H1 (cell line): ENCODE measurements around the gene NTNG2. TPM values are rescaled to one million over a fixed set of nuclear protein-coding genes. Genes with fewer than 3 reads are reported as not detected.

Experiments
- CTCF ChIA-PET: fragments of 300-600 bp; sonication (Branson Sonifier 250); formaldehyde crosslinking; loops from one replicate; lab custom pipeline; 2021; ENCODE audit not compliant: partially characterized antibody; lab: Charles Lee
- POLR2A ChIA-PET: fragments of 300-600 bp; sonication (Branson Sonifier 250); formaldehyde crosslinking; loops from one replicate; lab custom pipeline; 2021; ENCODE audit warnings: inconsistent platforms; ENCODE audit not compliant: partially characterized antibody; lab: Charles Lee
- DNase-seq, 2 experiments: peaks; one replicate each; pipeline versions ENCODE4 v3.0.0 to v3.0.0-alpha.2; 2010 to 2022; ENCODE audit warnings: low spot score in 2 of 2, low read depth in 1 of 2, mixed read lengths in 1 of 2
- FAIRE-seq: peaks from 2 replicates; lab custom pipeline; 2011; peaks lifted over from hg19 to GRCh38; lab: Jason Lieb, UNC
- H2AFZ ChIP-seq: 2 replicates; pipeline ENCODE4 v1.8.1; 2012; ENCODE audit warnings: low read length, inconsistent platforms
- H2AK5ac ChIP-seq: 2 replicates; pipeline ENCODE4 v1.6.1; 2013; ENCODE audit warnings: low read depth, low read length
- H2BK120ac ChIP-seq: replicated peaks from 2 replicates; pipeline ENCODE3; 2013; ENCODE audit warnings: low read depth, low read length, inconsistent platforms
- H2BK12ac ChIP-seq: 2 replicates; pipeline ENCODE4 v1.6.1; 2013; ENCODE audit warnings: low read depth, low read length
- H2BK15ac ChIP-seq: 2 replicates; pipeline ENCODE4 v1.6.1; 2013; ENCODE audit warnings: low read length
- H2BK20ac ChIP-seq: 2 replicates; pipeline ENCODE4 v1.6.1; 2013; ENCODE audit warnings: low read length
- H2BK5ac ChIP-seq: 2 replicates; pipeline ENCODE4 v1.6.1; 2013; ENCODE audit warnings: low read depth, low read length
- H3K14ac ChIP-seq: 2 replicates; pipeline ENCODE4 v1.6.1; 2013; ENCODE audit warnings: inconsistent platforms; ENCODE audit not compliant: insufficient read length
- H3K18ac ChIP-seq: 2 replicates; pipeline ENCODE4 v1.6.1; 2013; ENCODE audit warnings: low read length; ENCODE audit errors: extremely low read depth
- H3K23ac ChIP-seq: 2 replicates; pipeline ENCODE4 v1.6.1; 2013; ENCODE audit warnings: inconsistent platforms; ENCODE audit not compliant: insufficient read length
- H3K23me2 ChIP-seq: 2 replicates; pipeline ENCODE4 v1.6.1; 2013; ENCODE audit warnings: low read depth, low read length
- H3K27ac ChIP-seq: 2 replicates; pipeline ENCODE4 v1.6.1; 2011; ENCODE audit warnings: low read depth, low read length, inconsistent platforms
- H3K27me3 ChIP-seq, 4 experiments: replicated peaks in 1 of 4; 1 replicate in 1 of 4; 2 replicates in 3 of 4; pipeline versions ENCODE4 v1.6.1 to v1.8.1; 2011 to 2013; ENCODE audit warnings: low read length in 3 of 4, mild to moderate bottlenecking in 3 of 4, inconsistent platforms in 2 of 4, mixed read lengths in 2 of 4, moderate library complexity in 1 of 4; ENCODE audit not compliant: control insufficient read depth in 3 of 4, insufficient read depth in 3 of 4; ENCODE audit errors: extremely low read depth in 1 of 4
- H3K36me3 ChIP-seq, 4 experiments: 2 replicates each; pipeline versions ENCODE4 v1.6.1 to v1.8.1; 2011 to 2013; ENCODE audit warnings: mild to moderate bottlenecking in 4 of 4, low read length in 3 of 4, moderate library complexity in 2 of 4, control low read depth in 1 of 4, inconsistent platforms in 1 of 4; ENCODE audit not compliant: insufficient read depth in 4 of 4, control insufficient read depth in 2 of 4
- H3K4ac ChIP-seq: replicated peaks from 2 replicates; pipeline ENCODE3; 2013; ENCODE audit warnings: low read length, low read depth, mixed read lengths, inconsistent platforms; ENCODE audit not compliant: insufficient read length
- H3K4me1 ChIP-seq, 4 experiments: replicated peaks in 1 of 4; 1 replicate in 1 of 4; 2 replicates in 3 of 4; pipeline versions ENCODE4 v1.6.1 to v1.8.1; 2011 to 2013; ENCODE audit warnings: low read length in 3 of 4, inconsistent platforms in 2 of 4, mixed read lengths in 1 of 4; ENCODE audit not compliant: insufficient read depth in 4 of 4, control insufficient read depth in 3 of 4
- H3K4me2 ChIP-seq, 2 experiments: 2 replicates each; pipeline versions ENCODE4 v1.6.1 to v1.8.1; 2011 to 2013; ENCODE audit warnings: low read depth in 2 of 2, low read length in 2 of 2, control low read depth in 1 of 2, inconsistent platforms in 1 of 2, mild to moderate bottlenecking in 1 of 2; ENCODE audit not compliant: insufficient read depth in 1 of 2
- H3K4me3 ChIP-seq, 4 experiments: fragments of 200-600, 300-600 bp in 1 of 4; sonication (generic), shearing (Covaris generic), sonication (Bioruptor Twin) in 1 of 4; 2 replicates each; pipeline versions ENCODE4 v1.5.1 to v1.8.1; 2011 to 2016; ENCODE audit warnings: low read length in 4 of 4, low read depth in 3 of 4, control low read depth in 2 of 4, inconsistent platforms in 2 of 4, mild to moderate bottlenecking in 2 of 4, mixed read lengths in 1 of 4, moderate library complexity in 1 of 4; ENCODE audit not compliant: insufficient read depth in 2 of 4; ENCODE audit errors: extremely low read depth in 1 of 4
- H3K56ac ChIP-seq: replicated peaks from 2 replicates; pipeline ENCODE3; 2013; ENCODE audit warnings: low read depth, mild to moderate bottlenecking, mixed read lengths, low read length, inconsistent platforms; ENCODE audit not compliant: insufficient read length
- H3K79me1 ChIP-seq: 2 replicates; pipeline ENCODE4 v1.6.1; 2013; ENCODE audit warnings: low read depth, low read length, control low read depth
- H3K79me2 ChIP-seq, 2 experiments: 2 replicates each; pipeline versions ENCODE4 v1.6.1 to v1.8.1; 2012 to 2013; ENCODE audit warnings: low read length in 2 of 2, mild to moderate bottlenecking in 2 of 2, inconsistent platforms in 1 of 2; ENCODE audit not compliant: insufficient read depth in 2 of 2, control insufficient read depth in 1 of 2
- H3K9ac ChIP-seq, 4 experiments: replicated peaks in 1 of 4; 1 replicate in 1 of 4; 2 replicates in 3 of 4; pipeline versions ENCODE4 v1.6.1 to v1.8.1; 2011 to 2013; ENCODE audit warnings: low read depth in 3 of 4, low read length in 3 of 4, control low read depth in 2 of 4, mild to moderate bottlenecking in 2 of 4, moderate library complexity in 2 of 4, inconsistent platforms in 1 of 4; ENCODE audit errors: extremely low read depth in 1 of 4
- H3K9me3 ChIP-seq, 2 experiments: 2 replicates each; pipeline versions ENCODE4 v1.6.1 to v1.8.1; 2012 to 2013; ENCODE audit warnings: mild to moderate bottlenecking in 2 of 2, moderate library complexity in 2 of 2, control low read depth in 1 of 2, inconsistent platforms in 1 of 2, low read depth in 1 of 2, low read length in 1 of 2, mixed read lengths in 1 of 2; ENCODE audit not compliant: insufficient read depth in 2 of 2
- H4K20me1 ChIP-seq, 2 experiments: replicated peaks in 1 of 2; 2 replicates each; pipeline versions ENCODE3 to v1.8.1; 2011 to 2013; ENCODE audit warnings: inconsistent platforms in 2 of 2, low read length in 2 of 2, mild to moderate bottlenecking in 1 of 2; ENCODE audit not compliant: insufficient read depth in 2 of 2, control insufficient read depth in 1 of 2
- H4K5ac ChIP-seq: 2 replicates; pipeline ENCODE4 v1.6.1; 2013; ENCODE audit warnings: low read length, low read depth, mixed read lengths, inconsistent platforms; ENCODE audit not compliant: insufficient read length
- H4K8ac ChIP-seq: 2 replicates; pipeline ENCODE4 v1.8.0; 2013; ENCODE audit warnings: mild to moderate bottlenecking, moderate library complexity, low read length, inconsistent platforms; ENCODE audit not compliant: insufficient read depth; ENCODE audit errors: extremely low read depth
- H4K91ac ChIP-seq: replicated peaks from 2 replicates; pipeline ENCODE3; 2013; ENCODE audit warnings: low read length, mixed read lengths, inconsistent platforms; ENCODE audit not compliant: insufficient read length
- ASH2L ChIP-seq: fragments of 200-600, 300-600 bp; sonication (generic); IDR thresholded peaks from one replicate; pipeline ENCODE4 v1.7.1; 2017; ENCODE audit warnings: low read length
- CTBP2 ChIP-seq: IDR thresholded peaks from 2 replicates; pipeline ENCODE4 v1.7.0; 2011; ENCODE audit warnings: borderline replicate concordance, mild to moderate bottlenecking, moderate library complexity, mixed read lengths, low read length; ENCODE audit not compliant: insufficient read depth, insufficient read length
- GTF2F1 ChIP-seq: IDR thresholded peaks from 2 replicates; pipeline ENCODE4 v1.6.1; 2012; ENCODE audit warnings: low read depth, low read length, improper control_type of control experiment, borderline replicate concordance
- KDM4A ChIP-seq: IDR thresholded peaks from one replicate; pipeline ENCODE4 v1.7.1; 2012; ENCODE audit warnings: low read depth, mild to moderate bottlenecking, moderate library complexity, low read length, inconsistent platforms; ENCODE audit not compliant: severe bottlenecking
- SIN3A ChIP-seq, 2 experiments: IDR thresholded peaks in 1 of 2; conservative IDR thresholded peaks in 1 of 2; 2 replicates each; pipeline ENCODE4 v1.6.1; 2011 to 2012; ENCODE audit warnings: low read length in 2 of 2, improper control_type of control experiment in 1 of 2, low read depth in 1 of 2, mild to moderate bottlenecking in 1 of 2
- SP4 ChIP-seq: IDR thresholded peaks from 2 replicates; pipeline ENCODE4 v1.6.1; 2012; ENCODE audit warnings: low read length, inconsistent platforms
- SUZ12 ChIP-seq: fragments of 200-600 bp; sonication (generic); IDR thresholded peaks from 2 replicates; pipeline ENCODE4 v1.6.1; 2012; ENCODE audit warnings: mild to moderate bottlenecking, inconsistent platforms, low read length, moderate library complexity, mixed read lengths
- WGBS, 2 experiments: shearing (Covaris generic) in 1 of 2; methylation state at CpG; one replicate each; pipeline versions ENCODE4 v1.1.6 to v1.1.7; 2013 to 2015; ENCODE audit warnings: low lambda C conversion rate in 2 of 2, mixed read lengths in 2 of 2, inconsistent platforms in 1 of 2, low coverage in 1 of 2, missing lambda C conversion rate in 1 of 2; ENCODE audit not compliant: insufficient replicate concordance in 2 of 2, insufficient coverage in 1 of 2, insufficient read length in 1 of 2; ENCODE audit errors: extremely low coverage in 1 of 2, missing lambda C conversion rate in 1 of 2; 5-methylcytosine and 5-hydroxymethylcytosine counted together
- polyA plus RNA-seq, 7 experiments: library from polyadenylated mRNA; depleted of rRNA in 3 of 7; stranded (reverse) in 5 of 7; unstranded in 2 of 7; fragments of >200 nt in 5 of 7; fragments of 200-250 nt in 2 of 7; gene quantifications; 1 replicate in 5 of 7; 2 replicates in 1 of 7; 4 replicates in 1 of 7; pipeline versions ENCODE4 v1.2.1 to v1.2.3, GENCODE V29; 2011 to 2013; ENCODE audit warnings: missing spikeins in 2 of 7, mixed read lengths in 2 of 7
- total RNA-seq: library from RNA; stranded (reverse); fragmentation: NEBNext Ultra II Directional; extraction: Animal tissue kit (Norgen Biotek cat#: 25700); gene quantifications from 2 replicates; pipeline ENCODE4 v1.2.1, GENCODE V29; 2021
- TF ChIP-seq, protein P1 (sequence below): IDR thresholded peaks from 2 replicates; pipeline ENCODE4 v1.6.1; 2012; ENCODE audit warnings: inconsistent platforms

Gene NTNG2
- total and polyA plus RNA-seq, 2 of the 8 experiments (the other 6 are each of a cell fraction or from before 2014, with no cell fraction given) = 1.4 to 1.5 TPM

GRCh38 chr9:132160802-132161742 is 786 bp upstream of the NTNG2 start:
- Histone ChIP-seq H2BK12ac (no peak overlapping the region), H2BK20ac (no peak overlapping the region), H3K56ac (no peak overlapping the region), H4K8ac (no peak overlapping the region), H2AFZ (no peak overlapping the region), H2BK120ac (no peak overlapping the region), H3K18ac (peak overlapping the region; percentile 36), H3K23ac (no peak overlapping the region), H3K27me3 (peaks cover 17 to 63% (median 52%) of the 10 kb centered on the region in 4 experiments), H3K36me3 (no peaks in the 10 kb centered on the region; a peak in 1 of 8 replicates), H3K4me1 (peaks cover 2 to 8% (median 6%) of the 10 kb centered on the region in 4 experiments; a peak in 6 of 7 replicates), H3K14ac (no peak overlapping the region), H3K9me3 (no peaks in the 10 kb centered on the region), H3K4me2 (peak overlapping the region; percentile 92 to 93), H3K9ac (no peak overlapping the region), H2BK5ac (0 out of 2 replicates have a peak overlapping the region, but pooled peaks have one; percentile 12), H4K91ac (no peak overlapping the region), H4K5ac (no peak overlapping the region), H3K27ac (no peak overlapping the region), H3K79me2 (no peaks in the 10 kb centered on the region), H3K23me2 (peaks cover 15% of the 10 kb centered on the region; the same call in 1 of the 2 replicates), H3K4me3 (peak overlapping the region; percentile 59 to 81 (median 64)), H3K79me1 (no peaks in the 10 kb centered on the region), H2AK5ac (no peak overlapping the region), H4K20me1 (peaks cover 0 to 5% of the 10 kb centered on the region in 2 experiments), H2BK15ac (peak overlapping the region; percentile 88; the same call in 1 of the 2 replicates), H3K4ac (no peak overlapping the region)
- CTCF ChIA-PET = interaction anchor here (0.6 to 1.5 kb wide), 4 partner anchors 9 to 184 kb away, joined by 3 to 5 read pairs (median 3); no protein-coding TSS in a partner anchor
- DNase-seq (no peak), FAIRE-seq (no peak)
- 4% methylated on average over 41 of the region's 50 CpGs; no CpG with 5 or more reads in 1 of the 2 experiments for WGBS, 2 experiments
- POLR2A ChIA-PET = interaction anchor here (0.7 to 0.9 kb wide), 2 partner anchors 20 to 24 kb away, joined by 3 read pairs; no protein-coding TSS in a partner anchor
- TF ChIP-seq KDM4A = peak; percentile 64
- no peak for TF ChIP-seq GTF2F1
- 0 out of 4 replicates have a peak, but pooled peaks of 1 of the 2 experiments have one; percentile 41 for TF ChIP-seq SIN3A (conservative IDR thresholded peaks at IDR 0.05 in 1 of 2, IDR thresholded peaks at IDR 0.05 in 1 of 2; ENCODE audit: low read depth in 1 of 2, low read length in 2 of 2)
- TF ChIP-seq SP4 = no peak
- TF ChIP-seq SUZ12 = 0 out of 2 replicates have a peak, but pooled peaks have one; percentile 31
- TF ChIP-seq ASH2L = peak; percentile 24
- TF ChIP-seq, protein P1, sequence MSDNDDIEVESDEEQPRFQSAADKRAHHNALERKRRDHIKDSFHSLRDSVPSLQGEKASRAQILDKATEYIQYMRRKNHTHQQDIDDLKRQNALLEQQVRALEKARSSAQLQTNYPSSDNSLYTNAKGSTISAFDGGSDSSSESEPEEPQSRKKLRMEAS = 0 out of 2 replicates have a peak, but pooled peaks have one; percentile 15
- TF ChIP-seq CTBP2 = peak; percentile 58
